ENCODE measurements around the gene WDR27.

DNA sequence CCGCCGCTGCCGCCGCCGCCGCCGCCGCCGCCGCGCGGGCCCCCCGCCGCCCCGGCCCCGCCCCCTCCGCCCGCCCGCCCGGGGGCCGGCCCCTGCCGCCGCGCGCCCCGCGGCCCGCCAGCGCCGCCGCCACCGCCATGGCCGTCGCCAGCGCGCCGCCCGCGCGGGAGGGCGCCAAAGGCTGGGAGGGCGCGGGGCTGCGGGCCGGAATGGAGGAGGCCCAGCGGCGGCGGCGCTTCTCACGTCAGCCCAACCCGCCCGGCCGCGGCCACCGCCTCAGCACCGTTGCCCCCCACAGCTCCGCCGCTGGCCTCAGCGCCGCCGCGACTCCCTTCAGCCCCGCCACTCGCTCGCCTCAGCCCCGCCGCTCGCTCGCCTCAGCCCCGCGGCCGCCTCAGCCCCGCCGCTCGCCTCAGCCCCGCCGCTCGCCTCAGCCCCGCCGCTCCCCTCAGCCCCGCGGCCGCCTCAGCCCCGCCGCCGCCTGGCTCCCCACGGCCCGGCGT lies 22.2 kb upstream of the WDR27 start:
- TF ChIP-seq, protein P1, sequence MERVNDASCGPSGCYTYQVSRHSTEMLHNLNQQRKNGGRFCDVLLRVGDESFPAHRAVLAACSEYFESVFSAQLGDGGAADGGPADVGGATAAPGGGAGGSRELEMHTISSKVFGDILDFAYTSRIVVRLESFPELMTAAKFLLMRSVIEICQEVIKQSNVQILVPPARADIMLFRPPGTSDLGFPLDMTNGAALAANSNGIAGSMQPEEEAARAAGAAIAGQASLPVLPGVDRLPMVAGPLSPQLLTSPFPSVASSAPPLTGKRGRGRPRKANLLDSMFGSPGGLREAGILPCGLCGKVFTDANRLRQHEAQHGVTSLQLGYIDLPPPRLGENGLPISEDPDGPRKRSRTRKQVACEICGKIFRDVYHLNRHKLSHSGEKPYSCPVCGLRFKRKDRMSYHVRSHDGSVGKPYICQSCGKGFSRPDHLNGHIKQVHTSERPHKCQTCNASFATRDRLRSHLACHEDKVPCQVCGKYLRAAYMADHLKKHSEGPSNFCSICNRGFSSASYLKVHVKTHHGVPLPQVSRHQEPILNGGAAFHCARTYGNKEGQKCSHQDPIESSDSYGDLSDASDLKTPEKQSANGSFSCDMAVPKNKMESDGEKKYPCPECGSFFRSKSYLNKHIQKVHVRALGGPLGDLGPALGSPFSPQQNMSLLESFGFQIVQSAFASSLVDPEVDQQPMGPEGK (CRISPR knock-in tag; IDR thresholded peaks at IDR 0.05; ENCODE audit: borderline replicate concordance), result no peak
- no peak for TF ChIP-seq ZFP30 (CRISPR knock-in tag; IDR thresholded peaks at IDR 0.05)
- no peak for TF ChIP-seq GLIS3 (CRISPR knock-in tag; IDR thresholded peaks at IDR 0.05)
- TF ChIP-seq, protein P2, sequence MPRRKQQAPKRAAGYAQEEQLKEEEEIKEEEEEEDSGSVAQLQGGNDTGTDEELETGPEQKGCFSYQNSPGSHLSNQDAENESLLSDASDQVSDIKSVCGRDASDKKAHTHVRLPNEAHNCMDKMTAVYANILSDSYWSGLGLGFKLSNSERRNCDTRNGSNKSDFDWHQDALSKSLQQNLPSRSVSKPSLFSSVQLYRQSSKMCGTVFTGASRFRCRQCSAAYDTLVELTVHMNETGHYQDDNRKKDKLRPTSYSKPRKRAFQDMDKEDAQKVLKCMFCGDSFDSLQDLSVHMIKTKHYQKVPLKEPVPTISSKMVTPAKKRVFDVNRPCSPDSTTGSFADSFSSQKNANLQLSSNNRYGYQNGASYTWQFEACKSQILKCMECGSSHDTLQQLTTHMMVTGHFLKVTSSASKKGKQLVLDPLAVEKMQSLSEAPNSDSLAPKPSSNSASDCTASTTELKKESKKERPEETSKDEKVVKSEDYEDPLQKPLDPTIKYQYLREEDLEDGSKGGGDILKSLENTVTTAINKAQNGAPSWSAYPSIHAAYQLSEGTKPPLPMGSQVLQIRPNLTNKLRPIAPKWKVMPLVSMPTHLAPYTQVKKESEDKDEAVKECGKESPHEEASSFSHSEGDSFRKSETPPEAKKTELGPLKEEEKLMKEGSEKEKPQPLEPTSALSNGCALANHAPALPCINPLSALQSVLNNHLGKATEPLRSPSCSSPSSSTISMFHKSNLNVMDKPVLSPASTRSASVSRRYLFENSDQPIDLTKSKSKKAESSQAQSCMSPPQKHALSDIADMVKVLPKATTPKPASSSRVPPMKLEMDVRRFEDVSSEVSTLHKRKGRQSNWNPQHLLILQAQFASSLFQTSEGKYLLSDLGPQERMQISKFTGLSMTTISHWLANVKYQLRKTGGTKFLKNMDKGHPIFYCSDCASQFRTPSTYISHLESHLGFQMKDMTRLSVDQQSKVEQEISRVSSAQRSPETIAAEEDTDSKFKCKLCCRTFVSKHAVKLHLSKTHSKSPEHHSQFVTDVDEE (CRISPR knock-in tag; IDR thresholded peaks at IDR 0.05), result no peak
